ENCODE measurements around the gene PRKG1. TPM values are rescaled to one million over a fixed set of nuclear protein-coding genes. Genes with fewer than 3 reads are reported as not detected.
"Not testable (repeated sequence)": the region's sequence is repeated elsewhere in the genome, so short reads cannot be mapped to it uniquely, and the experiment has no call there.

Gene PRKG1
- polyA plus RNA-seq, 2 donors, result 0.84 to 0.87 TPM

DNA sequence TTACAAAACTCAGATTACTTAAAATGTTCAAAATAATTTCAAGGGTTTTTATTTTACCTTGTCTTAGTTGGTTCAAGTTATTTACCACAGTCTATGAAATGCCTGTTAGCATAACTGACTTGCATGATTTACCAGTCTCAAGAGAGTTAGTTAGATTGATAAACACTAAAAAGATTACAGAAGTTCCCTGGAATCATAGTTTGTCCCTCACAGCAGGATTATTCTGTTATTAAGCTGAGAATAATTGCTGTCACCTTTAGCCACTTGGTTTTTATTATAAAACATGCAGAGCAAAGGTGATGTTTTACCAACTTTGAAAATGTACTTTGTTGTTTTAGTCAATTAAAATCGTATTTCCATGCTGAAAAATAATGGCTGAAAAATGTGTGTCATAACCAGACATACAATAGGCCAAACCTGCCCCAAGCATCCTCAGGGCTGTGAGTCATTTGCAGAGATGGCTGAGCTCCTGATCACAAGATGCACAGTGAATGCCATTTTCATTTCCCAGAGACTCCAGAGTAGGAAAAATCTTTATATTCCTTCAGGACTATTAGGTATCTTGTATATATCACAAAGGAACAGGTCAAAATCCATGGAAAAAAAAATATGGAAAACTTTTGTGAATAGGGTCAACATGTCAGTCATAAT, 1152.0 kb downstream of the PRKG1 start:
- no peaks in the 10 kb centered on the region for H3K36me3 ChIP-seq (ENCODE audit: control insufficient read depth in 2 of 2, insufficient read depth in 2 of 2, low read length in 1 of 2)
- H3K27ac ChIP-seq (ENCODE audit: low read depth in 2 of 2, low read length in 1 of 2), result no peak overlapping the region
- no peaks in the 10 kb centered on the region for H3K4me1 ChIP-seq (ENCODE audit: control insufficient read depth in 2 of 2, insufficient read depth in 2 of 2, low read length in 1 of 2)
- no peaks in the 10 kb centered on the region for H3K27me3 ChIP-seq (ENCODE audit: control insufficient read depth in 1 of 2, insufficient read depth in 2 of 2, low read length in 2 of 2)
- no peak overlapping the region for H3K4me3 ChIP-seq (ENCODE audit: low read depth in 1 of 2, low read length in 2 of 2)
- WGBS, 2 donors, result 38 to 49% methylated on average over 1 of the region's 1 CpG
- H3K9me3 ChIP-seq (ENCODE audit: control insufficient read depth in 2 of 2, insufficient read depth in 1 of 2, low read depth in 1 of 2, low read length in 1 of 2), result no peaks in the 10 kb centered on the region

GRCh38 chr10:52228556-52228955, 1154.3 kb downstream of the PRKG1 start:
- 45 to 52% methylated on average over 2 of the region's 2 CpGs for WGBS, 2 donors

GRCh38 chr10:52229291-52229931, 1155.1 kb downstream of the PRKG1 start:
- WGBS, 2 donors, result 90 to 93% methylated on average over 2 of the region's 2 CpGs
- Histone ChIP-seq H3K27ac (ENCODE audit: low read depth in 2 of 2, low read length in 1 of 2) (no peak overlapping the region), H3K36me3 (ENCODE audit: control insufficient read depth in 2 of 2, insufficient read depth in 2 of 2, low read length in 1 of 2) (no peaks in the 10 kb centered on the region), H3K9me3 (ENCODE audit: control insufficient read depth in 2 of 2, insufficient read depth in 1 of 2, low read depth in 1 of 2, low read length in 1 of 2) (no peaks in the 10 kb centered on the region), H3K4me3 (ENCODE audit: low read depth in 1 of 2, low read length in 2 of 2) (no peak overlapping the region), H3K27me3 (ENCODE audit: control insufficient read depth in 1 of 2, insufficient read depth in 2 of 2, low read length in 2 of 2) (no peaks in the 10 kb centered on the region), H3K4me1 (ENCODE audit: control insufficient read depth in 2 of 2, insufficient read depth in 2 of 2, low read length in 1 of 2) (no peaks in the 10 kb centered on the region)

More at GRCh38 chr10:52228556-52228955, 1154.3 kb downstream of the PRKG1 start:
- H3K27me3 ChIP-seq (ENCODE audit: control insufficient read depth in 1 of 2, insufficient read depth in 2 of 2, low read length in 2 of 2), result no peaks in the 10 kb centered on the region
- H3K9me3 ChIP-seq (ENCODE audit: control insufficient read depth in 2 of 2, insufficient read depth in 1 of 2, low read depth in 1 of 2, low read length in 1 of 2), result no peaks in the 10 kb centered on the region
- H3K4me3 ChIP-seq (ENCODE audit: low read depth in 1 of 2, low read length in 2 of 2), result no peak overlapping the region
- no peaks in the 10 kb centered on the region for H3K4me1 ChIP-seq (ENCODE audit: control insufficient read depth in 2 of 2, insufficient read depth in 2 of 2, low read length in 1 of 2)
- H3K36me3 ChIP-seq (ENCODE audit: control insufficient read depth in 2 of 2, insufficient read depth in 2 of 2, low read length in 1 of 2), result no peaks in the 10 kb centered on the region
- H3K27ac ChIP-seq (ENCODE audit: low read depth in 2 of 2, low read length in 1 of 2), result no peak overlapping the region

DNA sequence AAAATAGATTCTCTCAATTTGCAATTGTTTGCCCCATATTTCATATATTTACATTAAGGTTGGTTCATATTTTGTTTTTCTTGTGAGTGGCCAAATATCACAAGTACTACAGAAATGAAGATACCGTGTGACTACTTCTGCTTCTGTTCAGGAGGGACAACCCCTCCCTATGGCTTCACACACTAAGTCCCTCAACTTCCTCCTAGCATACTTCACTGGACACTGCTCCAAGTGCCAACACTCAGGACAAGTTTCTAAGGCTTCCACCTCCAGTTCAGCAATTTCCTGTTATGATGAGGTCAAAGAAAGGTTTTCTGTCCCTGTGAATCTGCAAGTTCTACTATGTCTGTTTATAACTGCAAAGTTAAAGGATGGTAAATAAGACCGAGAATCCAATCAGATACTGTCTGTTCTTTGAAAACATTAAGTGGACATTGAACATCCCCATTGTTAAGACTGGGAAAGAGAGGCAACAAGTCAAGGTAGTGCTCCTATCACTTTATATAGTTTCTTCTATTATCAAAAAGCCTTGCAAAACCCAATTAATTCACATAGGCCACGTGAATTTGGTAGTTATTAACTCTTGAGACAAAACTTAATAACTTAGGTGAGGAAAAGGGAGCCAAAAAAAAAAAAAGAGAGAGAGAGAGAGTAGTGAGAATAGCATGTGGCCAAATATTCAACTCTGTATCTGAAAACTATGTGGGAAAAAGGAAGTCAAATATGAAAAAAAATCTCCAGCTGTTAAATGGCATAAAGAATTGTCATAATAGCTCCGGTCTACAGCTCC, 1158.5 kb downstream of the PRKG1 start:
- no peaks in the 10 kb centered on the region for H3K27me3 ChIP-seq (ENCODE audit: control insufficient read depth in 1 of 2, insufficient read depth in 2 of 2, low read length in 2 of 2)
- no peaks in the 10 kb centered on the region for H3K4me1 ChIP-seq (ENCODE audit: control insufficient read depth in 2 of 2, insufficient read depth in 2 of 2, low read length in 1 of 2)
- H3K27ac ChIP-seq (ENCODE audit: low read depth in 2 of 2, low read length in 1 of 2), result no peak overlapping the region
- no peaks in the 10 kb centered on the region for H3K36me3 ChIP-seq (ENCODE audit: control insufficient read depth in 2 of 2, insufficient read depth in 2 of 2, low read length in 1 of 2)
- H3K9me3 ChIP-seq (ENCODE audit: control insufficient read depth in 2 of 2, insufficient read depth in 1 of 2, low read depth in 1 of 2, low read length in 1 of 2), result no peaks in the 10 kb centered on the region
- 39 to 46% methylated on average over 4 of the region's 4 CpGs for WGBS, 2 donors
- peak overlapping the region in 1 of 2 donors; percentile 11 for H3K4me3 ChIP-seq (ENCODE audit: low read depth in 1 of 2, low read length in 2 of 2)

DNA sequence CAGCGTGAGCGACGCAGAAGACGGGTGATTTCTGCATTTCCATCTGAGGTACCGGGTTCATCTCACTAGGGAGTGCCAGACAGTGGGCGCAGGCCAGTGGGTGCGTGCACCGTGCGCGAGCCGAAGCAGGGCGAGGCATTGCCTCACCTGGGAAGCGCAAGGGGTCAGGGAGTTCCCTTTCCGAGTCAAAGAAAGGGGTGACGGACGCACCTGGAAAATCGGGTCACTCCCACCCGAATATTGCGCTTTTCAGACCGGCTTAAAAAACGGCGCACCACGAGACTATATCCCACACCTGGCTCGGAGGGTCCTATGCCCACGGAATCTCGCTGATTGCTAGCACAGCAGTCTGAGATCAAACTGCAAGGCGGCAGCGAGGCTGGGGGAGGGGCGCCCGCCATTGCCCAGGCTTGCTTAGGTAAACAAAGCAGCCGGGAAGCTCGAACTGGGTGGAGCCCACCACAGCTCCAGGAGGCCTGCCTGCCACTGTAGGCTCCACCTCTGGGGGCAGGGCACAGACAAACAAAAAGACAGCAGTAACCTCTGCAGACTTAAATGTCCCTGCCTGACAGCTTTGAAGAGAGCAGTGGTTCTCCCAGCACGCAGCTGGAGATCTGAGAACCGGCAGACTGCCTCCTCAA, 1159.2 kb downstream of the PRKG1 start:
- H3K36me3 ChIP-seq (ENCODE audit: control insufficient read depth in 2 of 2, insufficient read depth in 2 of 2, low read length in 1 of 2); H3K4me1 ChIP-seq (ENCODE audit: control insufficient read depth in 2 of 2, insufficient read depth in 2 of 2, low read length in 1 of 2); H3K27me3 ChIP-seq (ENCODE audit: control insufficient read depth in 1 of 2, insufficient read depth in 2 of 2, low read length in 2 of 2); H3K27ac ChIP-seq (ENCODE audit: low read depth in 2 of 2, low read length in 1 of 2); H3K9me3 ChIP-seq (ENCODE audit: control insufficient read depth in 2 of 2, insufficient read depth in 1 of 2, low read depth in 1 of 2, low read length in 1 of 2): not testable (repeated sequence)
- peak overlapping the region in 1 of 2 donors; percentile 11 for H3K4me3 ChIP-seq (ENCODE audit: low read depth in 1 of 2, low read length in 2 of 2)
- 15 to 20% methylated on average over 5 to 7 of the region's 34 CpGs for WGBS, 2 donors

DNA sequence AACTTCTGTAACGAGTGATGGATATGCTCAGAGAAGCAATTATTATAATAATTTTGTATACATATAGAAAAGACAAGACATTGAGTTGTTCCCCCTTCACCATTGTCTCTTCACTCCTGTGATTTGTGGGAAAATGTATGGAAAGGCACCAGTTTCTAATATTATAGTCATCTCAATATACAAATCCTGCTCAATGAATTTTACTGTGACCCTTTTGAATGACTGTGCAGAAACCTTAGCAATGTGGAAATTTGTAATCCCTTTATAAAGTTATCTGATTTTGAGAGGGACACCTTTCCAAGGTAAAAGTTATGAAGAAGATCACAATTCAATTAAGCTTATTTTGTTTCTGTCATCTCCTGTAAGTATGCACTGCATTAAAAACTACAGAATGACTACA, 1165.5 kb downstream of the PRKG1 start:
- H3K4me1 ChIP-seq (ENCODE audit: control insufficient read depth in 2 of 2, insufficient read depth in 2 of 2, low read length in 1 of 2), result no peaks in the 10 kb centered on the region
- H3K27me3 ChIP-seq (ENCODE audit: control insufficient read depth in 1 of 2, insufficient read depth in 2 of 2, low read length in 2 of 2), result no peaks in the 10 kb centered on the region
- WGBS, 2 donors, result 89 to 92% methylated on average over 1 of the region's 1 CpG
- H3K9me3 ChIP-seq (ENCODE audit: control insufficient read depth in 2 of 2, insufficient read depth in 1 of 2, low read depth in 1 of 2, low read length in 1 of 2), result no peaks in the 10 kb centered on the region
- H3K27ac ChIP-seq (ENCODE audit: low read depth in 2 of 2, low read length in 1 of 2), result no peak overlapping the region
- no peaks in the 10 kb centered on the region for H3K36me3 ChIP-seq (ENCODE audit: control insufficient read depth in 2 of 2, insufficient read depth in 2 of 2, low read length in 1 of 2)
- no peak overlapping the region for H3K4me3 ChIP-seq (ENCODE audit: low read depth in 1 of 2, low read length in 2 of 2)

DNA sequence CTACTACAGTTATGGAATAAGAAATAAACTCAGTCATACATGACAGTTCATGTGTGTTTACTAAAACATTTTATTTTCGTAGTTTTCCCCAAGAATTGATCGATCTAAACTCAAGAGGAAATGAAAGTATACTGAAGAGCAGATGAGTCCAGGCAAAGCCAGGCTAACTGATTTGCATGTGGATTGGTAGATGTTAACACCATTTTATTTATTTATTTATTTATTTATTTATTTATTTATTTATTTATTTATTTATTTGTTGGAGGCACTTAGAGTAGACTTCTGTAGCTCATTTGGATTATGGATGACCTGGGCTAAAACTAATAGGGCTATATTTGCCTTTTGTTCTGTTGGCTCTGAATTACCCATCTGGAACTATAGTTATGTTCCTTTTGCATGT, 1171.3 kb downstream of the PRKG1 start:
- no peaks in the 10 kb centered on the region for H3K27me3 ChIP-seq (ENCODE audit: control insufficient read depth in 1 of 2, insufficient read depth in 2 of 2, low read length in 2 of 2)
- H3K9me3 ChIP-seq (ENCODE audit: control insufficient read depth in 2 of 2, insufficient read depth in 1 of 2, low read depth in 1 of 2, low read length in 1 of 2), result no peaks in the 10 kb centered on the region
- WGBS, 2 donors, result 93% methylated on average over 2 of the region's 2 CpGs
- H3K4me1 ChIP-seq (ENCODE audit: control insufficient read depth in 2 of 2, insufficient read depth in 2 of 2, low read length in 1 of 2), result no peaks in the 10 kb centered on the region
- H3K36me3 ChIP-seq (ENCODE audit: control insufficient read depth in 2 of 2, insufficient read depth in 2 of 2, low read length in 1 of 2), result no peaks in the 10 kb centered on the region
- H3K4me3 ChIP-seq (ENCODE audit: low read depth in 1 of 2, low read length in 2 of 2), result no peak overlapping the region
- no peak overlapping the region for H3K27ac ChIP-seq (ENCODE audit: low read depth in 2 of 2, low read length in 1 of 2)

- H3K27me3 ChIP-seq (ENCODE audit: control insufficient read depth in 1 of 2, insufficient read depth in 2 of 2, low read length in 2 of 2), result not testable (repeated sequence)
These were observed 1173.6 kb downstream of the PRKG1 start for GRCh38 chr10:52247929-52248328.

GRCh38 chr10:52248697-52249306, 1174.5 kb downstream of the PRKG1 start:
- Histone ChIP-seq H3K36me3 (ENCODE audit: control insufficient read depth in 2 of 2, insufficient read depth in 2 of 2, low read length in 1 of 2) (no peaks in the 10 kb centered on the region), H3K27ac (ENCODE audit: low read depth in 2 of 2, low read length in 1 of 2) (no peak overlapping the region), H3K4me3 (ENCODE audit: low read depth in 1 of 2, low read length in 2 of 2) (no peak overlapping the region), H3K27me3 (ENCODE audit: control insufficient read depth in 1 of 2, insufficient read depth in 2 of 2, low read length in 2 of 2) (no peaks in the 10 kb centered on the region), H3K4me1 (ENCODE audit: control insufficient read depth in 2 of 2, insufficient read depth in 2 of 2, low read length in 1 of 2) (no peaks in the 10 kb centered on the region), H3K9me3 (ENCODE audit: control insufficient read depth in 2 of 2, insufficient read depth in 1 of 2, low read depth in 1 of 2, low read length in 1 of 2) (no peaks in the 10 kb centered on the region)
- 84 to 91% methylated on average over 4 of the region's 4 CpGs for WGBS, 2 donors

More at GRCh38 chr10:52247929-52248328, 1173.6 kb downstream of the PRKG1 start:
- H3K27ac ChIP-seq (ENCODE audit: low read depth in 2 of 2, low read length in 1 of 2); H3K4me1 ChIP-seq (ENCODE audit: control insufficient read depth in 2 of 2, insufficient read depth in 2 of 2, low read length in 1 of 2); H3K36me3 ChIP-seq (ENCODE audit: control insufficient read depth in 2 of 2, insufficient read depth in 2 of 2, low read length in 1 of 2); H3K9me3 ChIP-seq (ENCODE audit: control insufficient read depth in 2 of 2, insufficient read depth in 1 of 2, low read depth in 1 of 2, low read length in 1 of 2); H3K4me3 ChIP-seq (ENCODE audit: low read depth in 1 of 2, low read length in 2 of 2): not testable (repeated sequence)
- 48 to 65% methylated on average over 7 of the region's 7 CpGs for WGBS, 2 donors

Data from esophagus (tissue), 2 donors.